NCI-H226 (cell line): ENCODE measurements around the gene C19orf12.
"Not testable (repeated sequence)": the region's sequence is repeated elsewhere in the genome, so short reads cannot be mapped to it uniquely, and the experiment has no call there.

Experiments
- DNase-seq: peaks from one replicate; pipeline ENCODE4 v3.0.0-alpha.2; 2015

Gene C19orf12

GRCh38 chr19:29724746-29725145, 9.7 kb upstream of the C19orf12 start:
- DNase-seq, result no peak

- DNase-seq, result no peak
These were observed 9.1 kb upstream of the C19orf12 start for GRCh38 chr19:29724102-29724641.

GRCh38 chr19:29717051-29717450, 2.0 kb upstream of the C19orf12 start:
- DNase-seq, result no peak

- DNase-seq, result peak; percentile 13
These were observed 880 bp upstream of the C19orf12 start for GRCh38 chr19:29715701-29716581.

GRCh38 chr19:29714371-29714952, 599 bp downstream of the C19orf12 start:
- DNase-seq, result no peak

GRCh38 chr19:29712744-29713516, 2.1 kb downstream of the C19orf12 start:
- DNase-seq, result no peak

- DNase-seq, result no peak
These were observed 3.4 kb downstream of the C19orf12 start for GRCh38 chr19:29711584-29712132.

- not testable (repeated sequence) for DNase-seq
These were observed 5.6 kb downstream of the C19orf12 start for GRCh38 chr19:29709440-29709798.

- DNase-seq, result no peak
These were observed 6.3 kb downstream of the C19orf12 start for GRCh38 chr19:29708554-29709439.

- no peak for DNase-seq
These were observed 8.4 kb downstream of the C19orf12 start for GRCh38 chr19:29706635-29707034.

GRCh38 chr19:29705706-29706105, 9.4 kb downstream of the C19orf12 start:
- no peak for DNase-seq

- DNase-seq, result no peak
These were observed 10.2 kb downstream of the C19orf12 start for GRCh38 chr19:29704562-29705558.

GRCh38 chr19:29702963-29703320, 12.1 kb downstream of the C19orf12 start:
- DNase-seq, result no peak

- no peak for DNase-seq
These were observed 12.7 kb downstream of the C19orf12 start for GRCh38 chr19:29702161-29702962.

- DNase-seq, result no peak
These were observed 14.6 kb downstream of the C19orf12 start for GRCh38 chr19:29700498-29700897.

- DNase-seq, result no peak
These were observed 15.2 kb downstream of the C19orf12 start for GRCh38 chr19:29699861-29700260.

GRCh38 chr19:29697523-29698261, 17.4 kb downstream of the C19orf12 start:
- DNase-seq, result no peak

- no peak for DNase-seq
These were observed 18.6 kb downstream of the C19orf12 start for GRCh38 chr19:29696565-29696846.

- no peak for DNase-seq
These were observed 19.1 kb downstream of the C19orf12 start for GRCh38 chr19:29695765-29696564.
